Dermis microvascular lymphatic vessel endothelial cell (primary cell): Measurements from ENCODE around the gene ADAM11. TPM values are rescaled to one million over a fixed set of nuclear protein-coding genes. Genes with fewer than 3 reads are reported as not detected.
"Not testable (repeated sequence)": the region's sequence is repeated elsewhere in the genome, so short reads cannot be mapped to it uniquely, and the experiment has no call there.

ENCODE experiments used
- DNase-seq, 2 donors: peaks; one replicate each; pipeline versions ENCODE4 v3.0.0 to v3.0.0-alpha.2; 2010; ENCODE audit warnings: low read depth in 2 of 2
- total RNA-seq: library from RNA; depleted of rRNA; stranded (reverse); fragments of >200 nt; gene quantifications from 2 replicates; pipeline ENCODE4 v1.2.1, GENCODE V29; 2014

Gene ADAM11, protein sequence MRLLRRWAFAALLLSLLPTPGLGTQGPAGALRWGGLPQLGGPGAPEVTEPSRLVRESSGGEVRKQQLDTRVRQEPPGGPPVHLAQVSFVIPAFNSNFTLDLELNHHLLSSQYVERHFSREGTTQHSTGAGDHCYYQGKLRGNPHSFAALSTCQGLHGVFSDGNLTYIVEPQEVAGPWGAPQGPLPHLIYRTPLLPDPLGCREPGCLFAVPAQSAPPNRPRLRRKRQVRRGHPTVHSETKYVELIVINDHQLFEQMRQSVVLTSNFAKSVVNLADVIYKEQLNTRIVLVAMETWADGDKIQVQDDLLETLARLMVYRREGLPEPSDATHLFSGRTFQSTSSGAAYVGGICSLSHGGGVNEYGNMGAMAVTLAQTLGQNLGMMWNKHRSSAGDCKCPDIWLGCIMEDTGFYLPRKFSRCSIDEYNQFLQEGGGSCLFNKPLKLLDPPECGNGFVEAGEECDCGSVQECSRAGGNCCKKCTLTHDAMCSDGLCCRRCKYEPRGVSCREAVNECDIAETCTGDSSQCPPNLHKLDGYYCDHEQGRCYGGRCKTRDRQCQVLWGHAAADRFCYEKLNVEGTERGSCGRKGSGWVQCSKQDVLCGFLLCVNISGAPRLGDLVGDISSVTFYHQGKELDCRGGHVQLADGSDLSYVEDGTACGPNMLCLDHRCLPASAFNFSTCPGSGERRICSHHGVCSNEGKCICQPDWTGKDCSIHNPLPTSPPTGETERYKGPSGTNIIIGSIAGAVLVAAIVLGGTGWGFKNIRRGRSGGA
- total RNA-seq, result 0.13 and 0.38 TPM in 2 replicates

DNA sequence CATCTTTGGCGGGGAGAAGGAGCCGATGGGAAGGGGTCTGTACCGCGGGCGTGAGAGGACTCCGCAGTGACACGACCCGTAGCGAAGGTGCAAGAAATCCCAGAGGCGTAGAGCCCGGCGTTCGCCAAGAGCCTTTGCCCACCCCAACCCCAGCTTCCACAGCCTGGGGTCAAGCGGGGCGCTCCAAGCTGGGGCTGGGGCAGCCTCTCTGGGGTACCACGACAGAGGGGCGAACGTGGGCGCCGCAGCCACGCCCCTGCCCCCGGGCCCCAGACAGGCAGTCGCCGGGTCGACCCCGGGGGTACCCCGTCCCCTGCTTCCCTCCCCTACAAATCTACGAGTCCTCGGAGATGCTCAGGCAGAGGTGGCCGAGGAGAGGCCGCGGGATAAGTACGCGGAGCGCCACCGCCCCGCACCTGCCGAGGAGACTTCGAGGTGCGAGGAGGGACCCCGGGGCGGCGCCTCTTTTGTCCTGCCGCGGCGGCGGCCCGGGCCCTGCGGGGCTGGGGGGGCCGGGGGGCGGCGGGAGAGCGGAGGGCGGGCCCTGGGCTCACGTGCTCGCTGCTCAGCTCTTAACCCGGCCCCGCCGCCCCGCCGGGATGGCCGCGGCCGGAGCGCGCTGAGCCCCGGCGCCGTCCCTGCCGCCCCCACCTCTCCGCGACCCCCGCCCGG is at the start of gene ADAM11:
Gene ADAM11, plus strand, starts transcription at position 575 of the 672 bp plus-strand sequence. CDS start 212 bp downstream, outside the sequence.
- DNase-seq, result no peak

DNA sequence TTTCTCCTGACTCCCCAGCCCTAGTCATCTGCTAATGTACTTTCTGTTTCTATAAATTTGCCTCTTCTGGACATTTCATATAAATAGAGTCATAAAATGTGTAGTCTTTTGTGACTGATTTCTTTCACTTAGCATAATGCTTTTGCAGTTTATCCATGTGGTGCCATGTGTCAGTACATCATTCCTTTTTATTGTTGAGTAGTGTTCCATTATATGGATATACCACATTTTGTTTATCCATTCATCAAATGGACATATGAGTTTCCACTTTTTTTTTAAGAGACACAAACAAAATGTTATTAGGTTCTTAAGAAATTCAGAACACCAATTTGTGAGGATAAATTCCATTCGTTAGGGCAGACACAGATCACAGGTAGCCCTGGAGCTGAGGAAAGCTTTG is 39.3 kb upstream of the ADAM11 start:
- DNase-seq, result no peak

DNA sequence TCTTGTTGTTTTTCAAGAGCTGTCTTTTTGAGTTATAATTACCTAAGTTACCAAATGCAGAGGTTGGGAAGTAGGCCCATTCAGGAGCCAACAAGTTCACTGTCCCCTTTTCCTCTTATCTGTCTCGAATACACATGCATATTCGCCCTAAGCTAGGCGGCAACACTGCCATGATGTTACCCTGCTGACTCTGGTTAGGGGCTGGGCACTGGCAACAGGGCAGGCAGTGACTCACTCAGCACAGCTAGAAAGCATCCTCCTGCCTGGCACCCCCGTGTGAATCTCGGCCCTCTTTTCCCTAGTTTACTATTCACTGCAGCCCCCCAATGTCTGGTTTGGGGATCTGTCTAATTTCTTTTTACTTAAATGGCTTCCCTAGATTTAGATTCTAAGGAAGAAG is 36.5 kb upstream of the ADAM11 start:
- no peak for DNase-seq

DNA sequence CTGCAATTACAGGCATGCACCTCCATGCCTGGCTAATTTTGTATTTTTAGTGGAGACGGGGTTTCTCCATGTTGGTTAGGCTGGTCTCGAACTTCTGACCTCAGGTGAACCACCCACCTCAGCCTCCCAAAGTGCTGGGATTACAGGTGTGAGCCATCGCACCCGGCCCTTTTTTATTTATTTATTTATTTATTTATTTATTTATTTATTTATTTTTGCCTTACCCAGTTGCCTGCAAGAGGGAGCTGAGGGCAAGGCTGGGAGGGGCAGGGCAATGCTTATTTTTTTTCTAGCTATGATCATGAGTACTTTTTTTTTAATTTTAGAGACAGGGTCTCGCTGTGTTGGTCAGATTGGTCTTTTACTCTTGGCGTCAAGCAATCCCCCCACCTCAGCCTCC is 32.7 kb upstream of the ADAM11 start:
- DNase-seq, result not testable (repeated sequence)

DNA sequence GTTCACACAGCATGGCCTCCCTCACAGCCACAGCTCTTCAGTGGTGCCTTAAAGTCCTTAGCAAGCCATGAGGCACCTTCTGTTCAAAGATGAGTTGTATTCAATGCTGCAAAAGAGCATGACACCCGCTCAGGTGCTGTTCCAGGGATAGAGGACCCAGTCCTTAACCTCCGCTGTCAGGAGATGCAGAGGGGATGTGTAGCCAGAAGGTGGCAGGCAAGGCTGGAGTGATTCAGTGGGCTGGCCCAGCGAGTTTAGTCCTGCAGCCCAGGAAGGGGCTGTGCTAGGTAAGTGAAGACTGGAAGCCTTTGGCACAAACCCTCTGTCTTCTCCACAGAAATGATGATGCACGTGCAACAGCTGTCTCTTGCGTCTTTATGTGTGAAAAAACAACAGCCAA is 25.0 kb upstream of the ADAM11 start:
- DNase-seq, result peak in 1 of 2 donors; percentile 14

DNA sequence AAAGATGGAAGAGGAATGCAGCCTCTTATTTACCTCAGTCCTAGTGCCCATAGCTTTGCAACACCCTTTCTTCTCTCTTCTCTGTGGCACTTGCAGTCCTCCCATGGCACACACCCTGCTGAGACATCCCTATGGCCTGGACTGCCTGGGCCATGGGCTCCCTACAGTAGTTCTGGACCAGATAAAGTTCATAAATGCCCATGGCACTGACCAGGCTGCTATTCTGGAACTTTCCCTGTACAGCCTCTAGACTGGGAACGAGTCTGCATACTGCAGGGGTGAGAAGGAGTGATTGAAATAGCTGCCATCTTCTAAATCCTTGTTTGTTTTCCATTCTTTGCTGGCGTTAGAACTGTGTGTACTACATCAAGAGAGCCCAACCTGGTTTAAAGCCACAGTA is 24.5 kb upstream of the ADAM11 start:
- DNase-seq, result no peak

DNA sequence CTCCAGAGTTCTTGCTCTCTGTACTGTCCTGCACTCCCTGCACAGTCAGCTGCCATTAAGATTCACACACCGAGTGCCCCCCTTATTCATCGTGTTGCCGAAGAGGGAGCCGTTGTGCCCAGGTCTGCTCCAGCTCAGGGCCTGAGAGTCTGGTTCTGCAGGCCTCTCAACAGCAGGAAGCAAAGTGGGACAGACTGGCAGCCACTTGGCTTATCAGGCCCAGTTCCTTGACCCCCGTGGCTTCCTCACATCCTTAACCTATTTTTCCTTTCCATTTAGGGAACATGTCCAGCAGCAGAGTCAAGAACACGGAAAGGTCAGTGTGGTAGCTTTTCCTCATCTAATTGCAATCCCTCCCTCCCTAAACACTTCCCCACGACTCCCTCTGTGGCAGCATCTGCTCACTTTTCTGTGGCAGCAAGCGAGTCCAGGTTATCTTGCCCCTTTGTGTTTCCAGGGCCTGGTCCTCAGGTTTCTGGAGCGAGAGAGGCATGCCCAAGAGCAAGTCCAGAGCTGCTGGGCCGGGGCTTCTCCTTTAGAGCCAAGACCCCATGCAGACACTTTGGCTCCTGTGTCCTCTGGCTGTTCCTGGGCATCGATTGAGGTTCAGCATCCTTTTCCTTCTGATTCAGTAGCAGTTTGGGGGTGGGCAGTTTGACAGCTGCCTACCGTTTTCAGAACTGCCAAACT is 22.1 kb upstream of the ADAM11 start:
- no peak for DNase-seq

DNA sequence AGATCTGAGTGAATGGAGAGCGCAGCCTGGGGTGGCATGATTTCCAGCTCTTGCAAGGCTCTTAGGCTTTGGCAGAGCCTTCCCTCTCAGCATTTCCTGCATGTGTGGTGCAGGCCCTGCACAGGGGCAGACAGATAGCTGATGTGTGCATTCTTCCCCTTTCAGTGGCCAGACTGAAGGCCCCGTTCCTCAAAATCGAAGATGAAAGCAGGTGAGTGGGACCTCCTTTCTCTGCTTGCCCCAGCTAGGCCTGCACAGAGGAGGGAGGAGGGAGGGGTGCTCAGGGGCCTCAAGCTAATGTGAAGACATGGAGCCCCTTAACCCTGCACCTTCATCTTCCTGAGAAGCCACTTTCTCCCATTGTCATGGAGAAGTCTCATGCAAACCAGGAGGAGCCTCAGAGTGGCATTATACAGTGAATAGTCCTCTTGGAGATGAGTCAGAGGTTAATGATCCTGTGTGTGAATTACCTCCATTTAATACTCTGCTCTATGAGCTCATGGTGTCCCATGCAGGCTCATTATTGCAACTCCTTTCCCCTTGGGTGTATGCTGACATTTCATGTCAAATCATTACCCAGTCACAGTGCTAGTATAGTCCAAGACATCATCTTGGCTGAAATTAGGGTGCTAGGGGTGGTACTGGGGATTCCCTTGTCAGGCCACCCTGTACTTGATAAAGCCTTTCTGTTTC is 20.4 kb upstream of the ADAM11 start:
- DNase-seq, result no peak

DNA sequence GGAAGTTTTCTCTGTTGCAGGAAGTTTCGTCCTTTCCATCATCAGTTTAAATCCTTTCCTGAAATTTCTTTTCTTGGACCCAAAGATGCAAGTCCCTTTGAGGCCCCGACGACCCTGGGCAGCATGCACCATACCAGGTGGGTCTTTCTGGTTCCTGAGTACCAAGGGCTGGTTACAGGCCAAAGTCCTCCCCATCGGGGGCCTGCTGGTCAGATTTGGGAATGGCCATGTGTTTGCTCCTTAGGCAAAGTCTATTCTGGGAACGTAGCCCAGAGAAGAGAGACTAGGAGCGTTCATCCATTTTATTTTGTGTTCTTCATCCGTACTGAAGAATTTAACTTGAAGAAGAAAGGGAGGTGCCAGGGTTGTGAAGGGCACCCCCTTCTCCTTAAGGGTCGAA is 17.5 kb upstream of the ADAM11 start:
- DNase-seq, result no peak

DNA sequence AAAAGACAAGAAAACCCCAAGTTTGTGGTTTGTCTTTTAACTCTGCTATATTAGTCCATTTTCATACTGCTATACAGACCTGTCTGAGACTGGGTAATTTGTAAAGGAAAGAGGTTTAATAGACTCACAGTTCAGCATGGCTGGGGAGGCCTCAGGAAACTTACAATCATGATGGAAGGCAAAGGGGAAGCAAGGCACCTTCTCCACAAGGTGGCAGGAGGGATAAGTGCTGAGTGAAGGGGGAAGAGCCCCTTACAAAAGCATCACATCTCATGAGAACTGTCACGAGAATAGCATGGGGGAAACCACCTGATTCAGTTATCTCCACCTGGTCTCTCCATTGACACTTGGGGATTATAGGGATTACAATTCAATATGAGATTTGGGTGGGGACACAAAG is 13.5 kb upstream of the ADAM11 start:
- DNase-seq, result no peak

DNA sequence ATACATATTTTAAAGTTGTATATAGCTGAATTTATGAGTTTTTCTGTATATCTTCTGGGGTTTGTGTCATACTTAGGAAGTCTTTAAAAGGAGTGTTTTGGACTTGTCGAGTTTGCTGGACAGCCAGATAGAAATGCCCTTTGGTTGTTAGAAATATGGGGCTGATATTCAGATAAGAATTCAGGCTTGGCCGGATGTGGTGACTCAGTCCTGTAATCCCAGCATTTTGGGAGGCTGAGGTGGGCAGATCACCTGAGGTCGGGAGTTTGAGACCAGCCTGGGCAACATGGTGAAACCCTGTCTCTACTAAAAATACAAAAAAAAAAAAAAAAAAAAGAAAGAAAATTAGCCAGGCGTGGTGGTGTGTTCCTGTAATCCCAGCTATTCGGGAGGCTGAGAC is 13.1 kb upstream of the ADAM11 start:
- not testable (repeated sequence) for DNase-seq

DNA sequence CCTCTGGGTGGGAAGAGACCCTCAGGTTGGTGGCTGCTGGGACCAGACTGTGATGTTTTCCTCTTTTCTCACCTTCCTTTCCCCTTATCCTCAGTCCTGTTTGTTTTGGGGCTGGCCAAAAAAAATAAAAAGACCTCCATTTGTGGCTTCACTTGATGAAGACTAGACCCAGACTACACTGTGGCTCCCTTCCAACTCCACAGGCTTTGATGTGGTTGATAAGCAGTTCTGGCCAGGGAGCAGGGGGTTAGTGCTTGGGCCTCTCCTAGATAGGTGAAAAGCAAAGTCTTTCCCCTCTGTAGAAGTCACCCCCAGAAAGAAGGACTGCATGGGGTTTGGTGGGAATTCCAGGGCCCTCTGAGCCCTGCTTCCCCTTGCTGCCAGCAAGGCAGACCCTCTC is 11.2 kb upstream of the ADAM11 start:
- no peak for DNase-seq

DNA sequence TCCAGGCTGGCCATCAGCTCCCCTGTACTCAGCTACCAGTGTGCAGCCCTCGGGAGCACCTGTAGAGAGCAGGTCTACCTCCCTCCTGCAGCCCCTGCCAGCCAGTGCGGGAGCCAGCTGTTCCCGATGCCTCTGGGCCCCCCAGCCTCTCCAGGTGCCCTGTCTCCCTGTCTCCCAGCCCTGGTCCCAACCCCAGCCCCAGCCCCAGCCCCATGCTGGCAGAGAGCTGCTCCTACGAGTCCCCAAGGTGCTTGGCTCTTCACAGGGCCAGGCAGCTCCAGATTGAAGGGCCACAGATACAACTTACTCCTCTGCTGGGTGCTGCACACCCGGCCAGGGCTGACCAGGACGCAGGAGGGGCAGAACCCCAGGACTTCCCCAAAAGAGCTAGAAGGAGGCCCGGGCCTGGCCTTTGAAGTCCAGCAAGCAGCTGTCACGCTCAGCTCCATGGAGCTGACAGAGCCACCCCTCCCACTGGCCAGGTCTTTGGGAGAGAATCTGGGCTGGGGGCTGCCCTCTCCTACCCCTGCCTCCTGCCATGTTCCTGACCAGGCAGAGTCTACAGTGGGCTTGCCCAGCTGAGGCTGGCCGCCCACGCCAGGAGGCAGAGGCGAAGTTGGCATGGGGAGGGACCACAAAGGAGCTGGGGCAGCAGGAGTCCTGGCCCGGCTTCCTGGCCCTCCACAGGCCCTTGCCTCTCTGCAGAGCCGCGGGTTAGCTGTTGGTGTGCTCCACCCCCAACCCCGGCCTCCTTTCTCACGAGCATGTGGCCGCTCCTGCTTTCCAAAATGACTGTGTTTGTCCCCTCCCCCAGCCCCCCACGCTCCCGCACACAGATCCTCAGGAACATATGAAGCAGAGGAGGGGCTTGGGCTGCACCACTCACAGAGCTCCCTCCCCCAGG is 9.5 kb upstream of the ADAM11 start:
- DNase-seq, result no peak

DNA sequence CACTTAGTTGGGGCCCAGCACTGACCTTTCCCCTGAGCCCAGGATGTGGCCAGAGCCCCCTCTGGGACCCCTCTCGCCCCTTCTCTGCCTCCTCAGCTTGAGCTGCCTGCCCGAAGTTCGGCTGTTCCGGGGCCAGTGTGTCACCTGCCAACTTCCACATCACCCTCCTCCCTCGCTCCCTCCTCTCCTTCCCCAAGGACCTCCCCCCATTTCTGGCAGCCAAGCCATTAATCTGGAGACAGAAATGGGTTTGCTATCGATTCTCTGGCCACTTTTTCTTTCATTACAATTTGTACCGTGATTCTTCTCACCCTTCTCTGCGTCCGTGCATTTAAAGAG is 8.8 kb upstream of the ADAM11 start:
- no peak for DNase-seq

DNA sequence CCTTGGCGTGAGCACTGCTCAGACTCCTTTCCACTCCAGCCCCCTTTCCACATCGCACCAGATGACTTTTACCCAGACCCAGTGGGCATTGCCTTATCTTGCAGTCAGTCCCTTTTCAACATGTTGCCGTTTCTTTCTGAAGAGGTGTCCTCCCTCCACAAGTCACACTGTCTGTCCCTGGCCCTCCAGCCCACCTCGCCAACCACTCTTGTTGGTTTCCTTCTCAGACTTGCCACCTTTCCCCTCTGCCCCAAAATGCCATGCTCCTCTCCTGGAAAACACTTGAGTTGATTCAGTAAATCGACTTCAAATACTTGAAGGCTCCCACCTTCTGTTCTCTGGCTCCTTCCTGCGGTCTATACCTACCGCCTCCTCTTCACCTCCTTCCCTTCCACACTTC is 7.5 kb upstream of the ADAM11 start:
- no peak for DNase-seq

DNA sequence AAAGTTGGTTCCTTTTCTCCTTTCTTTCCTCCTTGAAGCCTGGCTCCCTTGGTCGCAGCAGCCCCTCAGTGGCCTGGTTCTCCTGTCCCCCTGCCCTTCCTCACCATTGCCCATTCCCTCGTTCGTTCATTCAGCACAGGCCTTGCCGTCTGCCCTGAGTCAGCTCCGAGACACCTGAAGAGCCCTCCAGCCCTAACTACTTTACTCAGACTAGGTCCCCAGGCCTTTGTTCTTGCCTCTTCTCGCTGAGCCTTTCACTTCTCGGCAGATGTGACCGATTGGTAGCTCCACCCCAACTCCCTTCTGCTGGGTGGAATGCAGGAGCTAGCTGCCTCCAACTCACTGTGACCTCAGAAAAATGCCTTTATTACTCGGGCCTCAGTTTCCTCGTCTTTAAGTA is 7.0 kb upstream of the ADAM11 start:
- no peak for DNase-seq

DNA sequence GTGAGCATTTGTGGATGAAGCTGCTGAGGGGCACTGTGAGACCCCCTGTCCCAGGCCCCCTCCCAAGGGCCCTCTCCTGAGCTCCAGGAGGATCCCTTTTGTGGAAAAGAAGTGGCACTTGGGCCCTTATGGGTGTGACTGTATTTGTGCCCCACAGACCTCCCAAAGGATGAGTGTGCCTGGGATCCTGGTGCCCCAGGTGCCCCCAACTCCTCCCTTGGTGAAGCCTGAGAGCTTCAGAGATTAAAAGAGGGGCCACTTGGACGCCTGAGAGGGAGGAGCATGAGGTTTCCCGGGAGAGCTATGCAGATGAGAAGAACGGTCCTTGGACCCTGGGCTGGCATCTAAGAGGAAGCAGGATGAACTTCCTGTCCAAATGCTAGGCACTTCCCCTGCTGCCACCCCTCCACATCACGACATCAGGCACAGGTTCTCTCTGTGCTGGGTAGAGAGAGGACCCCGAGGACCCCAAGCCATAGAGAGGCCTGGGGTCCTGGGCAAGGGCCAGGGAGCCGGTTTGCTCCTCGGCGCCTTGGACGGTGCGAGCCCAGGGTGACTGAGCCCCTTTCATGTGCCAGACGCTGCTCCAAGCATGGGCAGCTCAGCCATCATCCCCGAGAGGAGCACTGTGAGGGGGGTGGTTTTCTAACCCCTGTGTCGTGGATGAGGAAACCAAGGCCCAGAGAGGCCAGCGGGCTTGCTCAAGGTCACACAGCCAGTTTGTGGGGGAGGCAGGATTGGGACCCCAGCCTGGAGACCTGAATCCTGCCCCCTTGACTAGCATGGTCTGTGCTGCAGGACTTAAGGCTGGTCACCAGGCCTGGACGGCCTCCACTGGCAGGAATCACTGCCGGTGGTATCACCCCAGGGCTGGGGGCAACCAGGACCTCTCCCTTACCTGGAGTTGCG is 5.6 kb upstream of the ADAM11 start:
- DNase-seq, result no peak

DNA sequence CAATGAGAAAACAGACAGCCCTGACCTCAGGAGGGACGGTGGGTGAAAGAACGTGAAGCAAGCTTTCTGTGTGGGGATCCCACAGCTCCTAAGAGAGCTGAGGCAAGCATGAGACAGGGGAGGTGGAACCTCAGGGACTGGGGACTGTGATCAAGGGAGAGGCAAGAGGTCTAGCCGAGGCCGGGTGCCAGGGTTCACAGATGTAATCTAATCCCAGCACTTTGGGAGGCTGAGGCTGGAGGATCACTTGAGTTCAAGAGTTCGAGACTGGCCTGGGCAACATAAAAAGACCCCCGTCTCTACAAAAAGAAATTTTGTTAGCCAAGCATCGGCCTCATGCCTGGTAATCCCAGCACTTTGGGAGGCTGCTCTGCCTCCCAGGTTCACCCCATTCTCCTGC is 4.5 kb upstream of the ADAM11 start:
- DNase-seq, result no peak

DNA sequence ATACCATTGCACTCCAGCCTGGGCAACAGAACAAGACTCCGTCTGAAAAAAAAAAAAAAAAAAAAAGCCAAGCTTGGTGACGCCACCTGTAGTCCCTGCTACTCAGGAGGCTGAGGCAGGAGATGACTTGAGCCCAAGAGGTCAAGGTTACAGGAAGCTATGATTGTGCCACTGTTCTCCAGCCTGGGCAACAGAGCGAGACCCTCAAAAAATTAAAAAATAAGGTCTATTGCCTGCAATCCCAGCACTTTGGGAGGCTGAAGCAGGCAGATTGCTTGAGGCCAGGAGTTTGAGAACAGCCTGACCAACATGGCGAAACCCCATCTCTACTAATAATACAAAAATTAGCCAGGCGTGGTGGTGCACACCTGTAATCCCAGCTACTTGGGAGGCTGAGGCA is 3.6 kb upstream of the ADAM11 start:
- not testable (repeated sequence) for DNase-seq
